GM23338 (cell line): ENCODE data around the gene GPC5. TPM values are rescaled to one million over a fixed set of nuclear protein-coding genes. Genes with fewer than 3 reads are reported as not detected.

Source experiments
- ATAC-seq: fragments of 200-7000 bp; cut with Tn5 transposase; 3 replicates; pipeline ENCODE4 v1.9.1; 2020
- DNase-seq: peaks from one replicate; pipeline ENCODE4 v3.0.0-alpha.2; 2015; ENCODE audit warnings: low spot score
- H2AFZ ChIP-seq: fragments of 200-600 bp; sonication (generic); 2 replicates; pipeline ENCODE4 v1.8.0; 2016; ENCODE audit warnings: antibody characterized with exemption, mild to moderate bottlenecking, moderate library complexity
- H3F3A ChIP-seq: fragments of 200-600 bp; sonication (generic); replicated peaks from 2 replicates; pipeline ENCODE4 v1.8.0; 2017; ENCODE audit warnings: antibody characterized with exemption, mixed run types, low read depth
- H3K27ac ChIP-seq: fragments of 200-600 bp; sonication (generic); 2 replicates; pipeline ENCODE4 v1.6.1; 2016; ENCODE audit warnings: low read depth
- H3K27me3 ChIP-seq: fragments of 200-600 bp; sonication (generic); 2 replicates; pipeline ENCODE4 v1.8.0; 2016; ENCODE audit warnings: mild to moderate bottlenecking, mixed run types, moderate library complexity; ENCODE audit not compliant: insufficient read depth
- H3K36me3 ChIP-seq: fragments of 200-600 bp; sonication (generic); 2 replicates; pipeline ENCODE4 v1.8.0; 2016; ENCODE audit warnings: mild to moderate bottlenecking; ENCODE audit not compliant: insufficient read depth
- H3K4me1 ChIP-seq: fragments of 200-600 bp; sonication (generic); 2 replicates; pipeline ENCODE4 v1.8.0; 2016; ENCODE audit warnings: mild to moderate bottlenecking, moderate library complexity; ENCODE audit not compliant: insufficient read depth
- H3K4me2 ChIP-seq: fragments of 200-600 bp; sonication (generic); 2 replicates; pipeline ENCODE4 v1.7.1; 2017; ENCODE audit warnings: mixed run types
- H3K4me3 ChIP-seq: fragments of 200-600 bp; sonication (generic); 2 replicates; pipeline ENCODE4 v1.6.1; 2016; ENCODE audit warnings: mixed run types
- H3K79me2 ChIP-seq: fragments of 200-600 bp; sonication (generic); replicated peaks from 2 replicates; pipeline ENCODE4 v1.8.0; 2017; ENCODE audit warnings: mild to moderate bottlenecking; ENCODE audit not compliant: insufficient read depth
- H3K9me2 ChIP-seq: fragments of 200-600 bp; sonication (generic); 2 replicates; pipeline ENCODE4 v1.8.0; 2017; ENCODE audit not compliant: insufficient read depth
- H4K20me1 ChIP-seq: fragments of 200-600 bp; sonication (generic); replicated peaks from 2 replicates; pipeline ENCODE4 v1.8.0; 2017; ENCODE audit warnings: mild to moderate bottlenecking; ENCODE audit not compliant: insufficient read depth
- H3K27ac Mint-ChIP-seq: 2 replicates; pipeline ENCODE4 v1.8.0; 2020; ENCODE audit warnings: inconsistent platforms, mild to moderate bottlenecking, moderate library complexity, mixed read lengths
- H3K27me3 Mint-ChIP-seq: 3 replicates; pipeline ENCODE4 v1.8.0; 2022; ENCODE audit warnings: low read depth, mild to moderate bottlenecking, moderate library complexity, mixed read lengths, inconsistent platforms; ENCODE audit not compliant: insufficient read depth, poor library complexity
- H3K36me3 Mint-ChIP-seq: 3 replicates; pipeline ENCODE4 v1.8.0; 2021; ENCODE audit warnings: low read depth, mild to moderate bottlenecking, inconsistent platforms, moderate library complexity, mixed read lengths
- H3K4me1 Mint-ChIP-seq: 3 replicates; pipeline ENCODE4 v1.8.0; 2020; ENCODE audit warnings: mild to moderate bottlenecking, inconsistent platforms, mixed read lengths
- H3K4me3 Mint-ChIP-seq: 3 replicates; pipeline ENCODE4 v1.8.0; 2021; ENCODE audit warnings: moderate library complexity, mild to moderate bottlenecking, inconsistent platforms, mixed read lengths
- H3K9me3 Mint-ChIP-seq: 3 replicates; pipeline ENCODE4 v1.8.0; 2020; ENCODE audit warnings: moderate library complexity, mild to moderate bottlenecking, inconsistent platforms, mixed read lengths
- EZH2 ChIP-seq: fragments of 200-600 bp; sonication (generic); IDR thresholded peaks from one replicate; pipeline ENCODE4 v1.8.0; 2017; ENCODE audit warnings: antibody characterized with exemption, mild to moderate bottlenecking, low read depth; ENCODE audit not compliant: unreplicated experiment
- JUNB ChIP-seq: IDR thresholded peaks from one replicate; pipeline ENCODE4 v1.6.1; 2016; ENCODE audit warnings: antibody characterized with exemption; ENCODE audit not compliant: unreplicated experiment
- NANOG ChIP-seq: IDR thresholded peaks from 2 replicates; pipeline ENCODE4 v1.6.1; 2016; ENCODE audit warnings: antibody characterized with exemption, borderline replicate concordance
- POLR2AphosphoS5 ChIP-seq: IDR thresholded peaks from 2 replicates; pipeline ENCODE4 v1.6.1; 2016; ENCODE audit warnings: antibody characterized with exemption, low read depth
- STAT1 ChIP-seq: IDR thresholded peaks from one replicate; pipeline ENCODE4 v1.6.1; 2016; ENCODE audit warnings: antibody characterized with exemption; ENCODE audit not compliant: unreplicated experiment
- ZNF331 ChIP-seq: fragments of 250-450 bp; sonication (Bioruptor Pico); IDR thresholded peaks from 2 replicates; pipeline ENCODE4 v1.5.0; 2020; ENCODE audit warnings: low read depth, mild to moderate bottlenecking, moderate library complexity
- polyA plus RNA-seq: library from polyadenylated mRNA; unstranded; fragments of >200 nt; fragmentation: Nextera tagmentation; extraction: Ambion mirVana; gene quantifications from 2 replicates; pipeline ENCODE4 v1.2.1, GENCODE V29; 2016
- total RNA-seq: library from RNA; depleted of rRNA; stranded (reverse); fragments of >200 nt; shearing (Covaris generic); gene quantifications from 2 replicates; pipeline ENCODE4 v1.2.3, GENCODE V29; 2014
- TF ChIP-seq, protein P1 (sequence below), 2 experiments: fragments of 200-600 bp in 1 of 2; sonication (generic) in 1 of 2; conservative IDR thresholded peaks; 2 replicates each; pipeline versions ENCODE4 v1.5.1 to v1.6.1; 2016 to 2017; ENCODE audit warnings: antibody characterized with exemption in 2 of 2, low read depth in 2 of 2, mild to moderate bottlenecking in 2 of 2, moderate library complexity in 1 of 2
- TF ChIP-seq, protein P2 (sequence below): IDR thresholded peaks from one replicate; pipeline ENCODE4 v1.6.1; 2018; ENCODE audit warnings: antibody characterized with exemption; ENCODE audit not compliant: unreplicated experiment
- TF ChIP-seq, protein P3 (sequence below): IDR thresholded peaks from 2 replicates; pipeline ENCODE4 v1.6.1; 2016; ENCODE audit warnings: antibody characterized with exemption
- TF ChIP-seq, protein P4 (sequence below): fragments of 250-450 bp; sonication (Bioruptor Pico); IDR thresholded peaks from 2 replicates; pipeline ENCODE4 v1.5.0; 2020; ENCODE audit warnings: mild to moderate bottlenecking, moderate library complexity

GPC5 gene
- total and polyA plus RNA-seq, 2 experiments from 2014 or later, result 0.95 to 1.1 TPM

DNA sequence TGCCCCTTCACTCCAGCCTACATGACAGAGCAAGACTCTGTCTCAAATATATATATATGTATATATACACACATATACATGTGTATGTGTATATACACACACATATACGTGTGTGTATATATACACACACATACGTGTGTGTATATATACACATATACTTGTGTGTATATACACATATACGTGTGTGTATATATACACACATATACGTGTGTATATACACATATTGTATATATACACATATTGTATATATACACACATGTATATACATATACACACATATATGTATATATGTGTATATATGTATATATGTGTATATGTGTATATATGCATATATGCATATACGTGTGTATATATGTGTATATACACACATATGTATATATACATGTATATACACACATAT is 173.3 kb downstream of the GPC5 start (continued):
- no peak for TF ChIP-seq STAT1

DNA sequence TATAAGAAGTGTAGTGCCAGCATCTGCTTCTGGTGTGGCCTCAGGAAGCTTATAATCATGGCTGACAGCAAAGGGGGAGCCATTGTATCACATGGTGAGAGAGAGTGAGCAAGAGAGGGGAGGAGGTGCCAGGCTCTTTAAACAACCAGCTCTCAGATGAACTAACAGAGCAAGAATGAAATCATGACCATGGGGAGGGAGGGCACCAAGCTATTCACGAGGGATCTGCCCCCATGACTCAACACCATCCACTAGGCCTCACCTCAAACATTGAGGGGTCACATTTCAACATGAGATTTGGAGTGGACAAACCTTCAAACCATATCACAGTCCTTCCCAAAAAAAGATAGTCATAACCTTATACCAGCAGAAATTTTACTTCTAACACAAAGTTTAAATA is 174.0 kb downstream of the GPC5 start:
- Histone ChIP-seq H3K4me3 (no peak overlapping the region), H2AFZ (no peak overlapping the region), H3K36me3 (no peaks in the 10 kb centered on the region), H3K79me2 (no peaks in the 10 kb centered on the region), H3K27ac (no peak overlapping the region), H3F3A (no peaks in the 10 kb centered on the region), H3K4me2 (no peak overlapping the region), H4K20me1 (no peaks in the 10 kb centered on the region), H3K4me1 (no peaks in the 10 kb centered on the region), H3K9me2 (no peaks in the 10 kb centered on the region), H3K27me3 (no peaks in the 10 kb centered on the region)
- H3K27ac Mint-ChIP-seq, result no peak overlapping the region
- ATAC-seq (no peak), DNase-seq (no peak)
- H3K36me3 Mint-ChIP-seq, result no peaks in the 10 kb centered on the region
- no peaks in the 10 kb centered on the region for H3K4me1 Mint-ChIP-seq
- no peaks in the 10 kb centered on the region for H3K27me3 Mint-ChIP-seq
- H3K9me3 Mint-ChIP-seq, result no peaks in the 10 kb centered on the region
- no peak overlapping the region for H3K4me3 Mint-ChIP-seq
- TF ChIP-seq POLR2AphosphoS5, result no peak
- no peak for TF ChIP-seq JUNB
- TF ChIP-seq, protein P1, sequence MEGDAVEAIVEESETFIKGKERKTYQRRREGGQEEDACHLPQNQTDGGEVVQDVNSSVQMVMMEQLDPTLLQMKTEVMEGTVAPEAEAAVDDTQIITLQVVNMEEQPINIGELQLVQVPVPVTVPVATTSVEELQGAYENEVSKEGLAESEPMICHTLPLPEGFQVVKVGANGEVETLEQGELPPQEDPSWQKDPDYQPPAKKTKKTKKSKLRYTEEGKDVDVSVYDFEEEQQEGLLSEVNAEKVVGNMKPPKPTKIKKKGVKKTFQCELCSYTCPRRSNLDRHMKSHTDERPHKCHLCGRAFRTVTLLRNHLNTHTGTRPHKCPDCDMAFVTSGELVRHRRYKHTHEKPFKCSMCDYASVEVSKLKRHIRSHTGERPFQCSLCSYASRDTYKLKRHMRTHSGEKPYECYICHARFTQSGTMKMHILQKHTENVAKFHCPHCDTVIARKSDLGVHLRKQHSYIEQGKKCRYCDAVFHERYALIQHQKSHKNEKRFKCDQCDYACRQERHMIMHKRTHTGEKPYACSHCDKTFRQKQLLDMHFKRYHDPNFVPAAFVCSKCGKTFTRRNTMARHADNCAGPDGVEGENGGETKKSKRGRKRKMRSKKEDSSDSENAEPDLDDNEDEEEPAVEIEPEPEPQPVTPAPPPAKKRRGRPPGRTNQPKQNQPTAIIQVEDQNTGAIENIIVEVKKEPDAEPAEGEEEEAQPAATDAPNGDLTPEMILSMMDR (conservative IDR thresholded peaks at IDR 0.05; ENCODE audit: low read depth in 2 of 2), result no peak
- TF ChIP-seq NANOG, result no peak
- TF ChIP-seq, protein P2, sequence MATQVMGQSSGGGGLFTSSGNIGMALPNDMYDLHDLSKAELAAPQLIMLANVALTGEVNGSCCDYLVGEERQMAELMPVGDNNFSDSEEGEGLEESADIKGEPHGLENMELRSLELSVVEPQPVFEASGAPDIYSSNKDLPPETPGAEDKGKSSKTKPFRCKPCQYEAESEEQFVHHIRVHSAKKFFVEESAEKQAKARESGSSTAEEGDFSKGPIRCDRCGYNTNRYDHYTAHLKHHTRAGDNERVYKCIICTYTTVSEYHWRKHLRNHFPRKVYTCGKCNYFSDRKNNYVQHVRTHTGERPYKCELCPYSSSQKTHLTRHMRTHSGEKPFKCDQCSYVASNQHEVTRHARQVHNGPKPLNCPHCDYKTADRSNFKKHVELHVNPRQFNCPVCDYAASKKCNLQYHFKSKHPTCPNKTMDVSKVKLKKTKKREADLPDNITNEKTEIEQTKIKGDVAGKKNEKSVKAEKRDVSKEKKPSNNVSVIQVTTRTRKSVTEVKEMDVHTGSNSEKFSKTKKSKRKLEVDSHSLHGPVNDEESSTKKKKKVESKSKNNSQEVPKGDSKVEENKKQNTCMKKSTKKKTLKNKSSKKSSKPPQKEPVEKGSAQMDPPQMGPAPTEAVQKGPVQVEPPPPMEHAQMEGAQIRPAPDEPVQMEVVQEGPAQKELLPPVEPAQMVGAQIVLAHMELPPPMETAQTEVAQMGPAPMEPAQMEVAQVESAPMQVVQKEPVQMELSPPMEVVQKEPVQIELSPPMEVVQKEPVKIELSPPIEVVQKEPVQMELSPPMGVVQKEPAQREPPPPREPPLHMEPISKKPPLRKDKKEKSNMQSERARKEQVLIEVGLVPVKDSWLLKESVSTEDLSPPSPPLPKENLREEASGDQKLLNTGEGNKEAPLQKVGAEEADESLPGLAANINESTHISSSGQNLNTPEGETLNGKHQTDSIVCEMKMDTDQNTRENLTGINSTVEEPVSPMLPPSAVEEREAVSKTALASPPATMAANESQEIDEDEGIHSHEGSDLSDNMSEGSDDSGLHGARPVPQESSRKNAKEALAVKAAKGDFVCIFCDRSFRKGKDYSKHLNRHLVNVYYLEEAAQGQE, result no peak
- TF ChIP-seq, protein P3, sequence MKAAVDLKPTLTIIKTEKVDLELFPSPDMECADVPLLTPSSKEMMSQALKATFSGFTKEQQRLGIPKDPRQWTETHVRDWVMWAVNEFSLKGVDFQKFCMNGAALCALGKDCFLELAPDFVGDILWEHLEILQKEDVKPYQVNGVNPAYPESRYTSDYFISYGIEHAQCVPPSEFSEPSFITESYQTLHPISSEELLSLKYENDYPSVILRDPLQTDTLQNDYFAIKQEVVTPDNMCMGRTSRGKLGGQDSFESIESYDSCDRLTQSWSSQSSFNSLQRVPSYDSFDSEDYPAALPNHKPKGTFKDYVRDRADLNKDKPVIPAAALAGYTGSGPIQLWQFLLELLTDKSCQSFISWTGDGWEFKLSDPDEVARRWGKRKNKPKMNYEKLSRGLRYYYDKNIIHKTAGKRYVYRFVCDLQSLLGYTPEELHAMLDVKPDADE, result no peak
- no peak for TF ChIP-seq ZNF331 (CRISPR knock-in tag)
- TF ChIP-seq EZH2, result no peak
- TF ChIP-seq, protein P4, sequence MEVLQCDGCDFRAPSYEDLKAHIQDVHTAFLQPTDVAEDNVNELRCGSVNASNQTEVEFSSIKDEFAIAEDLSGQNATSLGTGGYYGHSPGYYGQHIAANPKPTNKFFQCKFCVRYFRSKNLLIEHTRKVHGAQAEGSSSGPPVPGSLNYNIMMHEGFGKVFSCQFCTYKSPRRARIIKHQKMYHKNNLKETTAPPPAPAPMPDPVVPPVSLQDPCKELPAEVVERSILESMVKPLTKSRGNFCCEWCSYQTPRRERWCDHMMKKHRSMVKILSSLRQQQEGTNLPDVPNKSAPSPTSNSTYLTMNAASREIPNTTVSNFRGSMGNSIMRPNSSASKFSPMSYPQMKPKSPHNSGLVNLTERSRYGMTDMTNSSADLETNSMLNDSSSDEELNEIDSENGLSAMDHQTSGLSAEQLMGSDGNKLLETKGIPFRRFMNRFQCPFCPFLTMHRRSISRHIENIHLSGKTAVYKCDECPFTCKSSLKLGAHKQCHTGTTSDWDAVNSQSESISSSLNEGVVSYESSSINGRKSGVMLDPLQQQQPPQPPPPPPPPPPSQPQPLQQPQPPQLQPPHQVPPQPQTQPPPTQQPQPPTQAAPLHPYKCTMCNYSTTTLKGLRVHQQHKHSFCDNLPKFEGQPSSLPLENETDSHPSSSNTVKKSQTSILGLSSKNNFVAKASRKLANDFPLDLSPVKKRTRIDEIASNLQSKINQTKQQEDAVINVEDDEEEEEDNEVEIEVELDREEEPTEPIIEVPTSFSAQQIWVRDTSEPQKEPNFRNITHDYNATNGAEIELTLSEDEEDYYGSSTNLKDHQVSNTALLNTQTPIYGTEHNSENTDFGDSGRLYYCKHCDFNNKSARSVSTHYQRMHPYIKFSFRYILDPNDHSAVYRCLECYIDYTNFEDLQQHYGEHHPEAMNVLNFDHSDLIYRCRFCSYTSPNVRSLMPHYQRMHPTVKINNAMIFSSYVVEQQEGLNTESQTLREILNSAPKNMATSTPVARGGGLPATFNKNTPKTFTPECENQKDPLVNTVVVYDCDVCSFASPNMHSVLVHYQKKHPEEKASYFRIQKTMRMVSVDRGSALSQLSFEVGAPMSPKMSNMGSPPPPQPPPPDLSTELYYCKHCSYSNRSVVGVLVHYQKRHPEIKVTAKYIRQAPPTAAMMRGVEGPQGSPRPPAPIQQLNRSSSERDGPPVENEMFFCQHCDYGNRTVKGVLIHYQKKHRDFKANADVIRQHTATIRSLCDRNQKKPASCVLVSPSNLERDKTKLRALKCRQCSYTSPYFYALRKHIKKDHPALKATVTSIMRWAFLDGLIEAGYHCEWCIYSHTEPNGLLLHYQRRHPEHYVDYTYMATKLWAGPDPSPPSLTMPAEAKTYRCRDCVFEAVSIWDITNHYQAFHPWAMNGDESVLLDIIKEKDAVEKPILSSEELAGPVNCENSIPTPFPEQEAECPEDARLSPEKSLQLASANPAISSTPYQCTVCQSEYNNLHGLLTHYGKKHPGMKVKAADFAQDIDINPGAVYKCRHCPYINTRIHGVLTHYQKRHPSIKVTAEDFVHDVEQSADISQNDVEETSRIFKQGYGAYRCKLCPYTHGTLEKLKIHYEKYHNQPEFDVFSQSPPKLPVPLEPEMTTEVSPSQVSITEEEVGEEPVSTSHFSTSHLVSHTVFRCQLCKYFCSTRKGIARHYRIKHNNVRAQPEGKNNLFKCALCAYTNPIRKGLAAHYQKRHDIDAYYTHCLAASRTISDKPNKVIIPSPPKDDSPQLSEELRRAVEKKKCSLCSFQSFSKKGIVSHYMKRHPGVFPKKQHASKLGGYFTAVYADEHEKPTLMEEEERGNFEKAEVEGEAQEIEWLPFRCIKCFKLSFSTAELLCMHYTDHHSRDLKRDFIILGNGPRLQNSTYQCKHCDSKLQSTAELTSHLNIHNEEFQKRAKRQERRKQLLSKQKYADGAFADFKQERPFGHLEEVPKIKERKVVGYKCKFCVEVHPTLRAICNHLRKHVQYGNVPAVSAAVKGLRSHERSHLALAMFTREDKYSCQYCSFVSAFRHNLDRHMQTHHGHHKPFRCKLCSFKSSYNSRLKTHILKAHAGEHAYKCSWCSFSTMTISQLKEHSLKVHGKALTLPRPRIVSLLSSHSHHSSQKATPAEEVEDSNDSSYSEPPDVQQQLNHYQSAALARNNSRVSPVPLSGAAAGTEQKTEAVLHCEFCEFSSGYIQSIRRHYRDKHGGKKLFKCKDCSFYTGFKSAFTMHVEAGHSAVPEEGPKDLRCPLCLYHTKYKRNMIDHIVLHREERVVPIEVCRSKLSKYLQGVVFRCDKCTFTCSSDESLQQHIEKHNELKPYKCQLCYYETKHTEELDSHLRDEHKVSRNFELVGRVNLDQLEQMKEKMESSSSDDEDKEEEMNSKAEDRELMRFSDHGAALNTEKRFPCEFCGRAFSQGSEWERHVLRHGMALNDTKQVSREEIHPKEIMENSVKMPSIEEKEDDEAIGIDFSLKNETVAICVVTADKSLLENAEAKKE (CRISPR knock-in tag), result no peak
